ENCODE data around the gene RPL22L1.

RPL22L1 gene

DNA sequence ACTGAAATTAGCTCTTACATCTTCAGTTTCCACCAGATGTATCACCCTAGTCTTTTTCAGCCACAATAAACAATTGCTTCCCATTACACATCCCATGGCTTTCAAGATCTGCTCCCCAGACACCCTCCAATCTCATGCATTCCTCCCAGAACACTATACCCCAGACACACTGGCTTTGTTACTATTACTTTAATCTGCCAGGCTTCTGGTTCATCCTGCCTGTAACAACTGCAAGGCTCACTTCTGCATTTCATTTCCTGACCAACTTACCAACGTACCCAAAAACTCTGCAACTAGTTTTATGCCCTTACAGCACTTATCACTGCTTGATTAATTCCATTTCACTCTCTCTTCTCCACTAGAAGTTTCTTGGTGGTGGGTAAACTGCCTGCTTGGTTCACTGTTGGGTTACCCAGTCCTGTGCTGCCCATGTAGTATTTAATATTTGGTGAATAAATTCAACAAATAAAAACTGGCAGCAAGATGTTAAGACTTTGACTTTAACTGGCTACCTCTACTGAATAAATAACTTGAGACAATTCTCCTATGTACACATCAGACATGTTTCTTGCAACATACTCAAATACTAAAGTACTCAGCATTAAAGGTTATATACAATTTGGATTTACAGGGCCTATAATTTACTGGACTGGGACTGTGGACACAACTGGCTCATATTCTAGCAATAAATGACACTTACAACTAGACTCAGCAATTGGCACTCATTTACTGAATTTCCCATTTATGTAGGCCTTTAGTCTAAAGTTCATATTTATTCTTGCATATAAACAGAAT is 2.7 kb downstream of the RPL22L1 start:
- H3K27me3 ChIP-seq (ENCODE audit: insufficient read depth, low read length) = no peaks in the 10 kb centered on the region
- no peak overlapping the region for H2AFZ ChIP-seq (ENCODE audit: low read depth, low read length)
- no peaks in the 10 kb centered on the region for H3K9me3 ChIP-seq (ENCODE audit: low read length)
- peaks cover 29% of the 10 kb centered on the region for H3K36me3 ChIP-seq (ENCODE audit: insufficient read depth, low read length)
- H3K4me3 ChIP-seq (ENCODE audit: low read length) = no peak overlapping the region
- peaks cover 18% of the 10 kb centered on the region for H3K4me1 ChIP-seq (ENCODE audit: insufficient read depth, low read length)

DNA sequence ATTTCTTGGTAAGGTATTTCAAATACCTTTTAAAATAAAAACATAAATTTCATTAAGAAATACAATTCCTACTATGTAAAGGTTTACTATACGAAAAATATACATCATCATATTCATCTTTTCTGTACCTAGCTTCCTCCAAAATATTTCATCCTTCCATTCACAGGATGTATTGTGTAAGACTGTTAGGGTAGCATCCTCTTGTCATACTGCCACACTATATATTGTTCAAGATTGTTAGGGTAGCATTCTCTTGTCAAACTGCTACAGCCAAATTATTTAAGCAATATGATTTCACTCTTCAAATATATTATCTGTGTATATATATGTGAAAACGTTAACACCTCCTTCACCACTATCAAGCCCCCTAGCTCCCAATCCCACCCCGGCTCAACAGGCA is 3.5 kb downstream of the RPL22L1 start:
- peaks cover 18% of the 10 kb centered on the region for H3K4me1 ChIP-seq (ENCODE audit: insufficient read depth, low read length)
- H3K27me3 ChIP-seq (ENCODE audit: insufficient read depth, low read length) = no peaks in the 10 kb centered on the region
- no peak overlapping the region for H3K4me3 ChIP-seq (ENCODE audit: low read length)
- peaks cover 29% of the 10 kb centered on the region for H3K36me3 ChIP-seq (ENCODE audit: insufficient read depth, low read length)
- no peak overlapping the region for H2AFZ ChIP-seq (ENCODE audit: low read depth, low read length)
- H3K9me3 ChIP-seq (ENCODE audit: low read length) = no peaks in the 10 kb centered on the region

DNA sequence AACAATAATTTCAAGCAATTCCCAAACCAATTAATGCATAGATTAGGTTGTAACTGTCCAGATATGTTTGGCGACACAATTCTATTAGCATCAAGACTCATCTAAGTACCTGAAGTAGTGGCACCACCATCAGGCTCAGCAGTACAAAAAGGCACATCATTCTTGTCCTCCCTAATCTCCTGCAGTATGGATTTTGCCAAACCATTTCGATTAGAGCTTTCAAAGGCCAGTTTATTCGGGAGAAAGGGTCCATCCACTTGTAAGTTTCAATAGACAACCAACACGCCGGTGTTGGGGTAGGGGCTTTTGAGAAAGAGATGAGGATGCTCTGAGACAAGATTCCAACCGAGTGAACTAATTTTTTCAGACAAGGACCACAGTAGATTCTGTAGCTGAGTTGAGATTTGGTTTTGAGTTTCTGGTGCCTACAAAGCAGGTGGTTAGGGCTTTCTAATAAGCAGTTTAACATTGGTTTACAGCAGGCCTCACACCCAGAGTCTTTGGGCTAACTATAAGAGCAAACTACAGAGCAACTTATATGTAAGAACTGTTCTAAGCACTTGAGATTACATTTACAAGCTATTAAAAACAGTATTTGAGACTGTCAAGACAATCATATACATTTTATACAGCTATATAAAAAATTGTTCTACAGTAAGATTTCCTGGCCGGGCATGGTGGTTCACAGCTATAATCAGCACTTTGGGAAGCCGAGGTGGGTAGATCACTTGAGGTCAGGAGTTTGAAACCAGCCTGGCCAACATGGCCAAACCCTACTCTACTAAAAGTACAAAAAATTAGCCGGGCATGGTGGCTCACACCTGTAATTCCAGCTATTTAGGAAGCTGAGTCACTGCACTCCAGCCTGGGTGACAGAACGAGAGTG is 4.5 kb downstream of the RPL22L1 start:
- H3K9me3 ChIP-seq (ENCODE audit: low read length) = no peaks in the 10 kb centered on the region
- H3K27me3 ChIP-seq (ENCODE audit: insufficient read depth, low read length) = no peaks in the 10 kb centered on the region
- no peak overlapping the region for H2AFZ ChIP-seq (ENCODE audit: low read depth, low read length)

DNA sequence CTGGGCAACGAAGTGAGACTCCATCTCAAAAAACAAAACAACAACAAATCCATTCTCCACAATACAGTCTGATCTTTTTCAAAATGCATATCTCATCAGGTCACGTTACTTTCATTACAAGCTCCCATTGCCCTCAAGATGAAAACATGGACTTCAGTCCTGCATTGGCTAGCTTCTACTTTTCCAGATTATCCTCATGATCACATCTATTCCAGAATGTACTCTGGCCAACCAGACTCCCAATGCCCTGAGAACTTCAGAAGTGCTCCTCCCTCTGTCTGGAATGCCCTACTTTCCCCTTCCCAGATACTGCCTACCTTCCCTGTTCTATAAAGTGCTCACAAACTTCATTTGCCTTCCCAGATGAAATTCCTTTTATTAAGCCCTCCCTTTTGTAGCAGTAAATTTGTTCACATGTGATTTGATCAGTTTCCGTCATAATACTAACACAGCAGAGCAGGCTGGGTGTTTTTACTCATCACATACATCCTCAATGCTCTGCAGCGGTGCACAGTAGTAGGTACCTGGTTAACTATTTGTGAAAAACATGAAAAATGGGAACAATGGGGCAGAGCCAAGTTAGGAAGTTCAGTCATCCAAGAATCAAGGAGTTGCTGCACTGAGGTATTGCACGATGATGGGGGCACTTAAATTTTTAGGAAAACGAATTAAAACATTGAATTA is 5.3 kb downstream of the RPL22L1 start:
- Histone ChIP-seq H3K27me3 (ENCODE audit: insufficient read depth, low read length) (no peaks in the 10 kb centered on the region), H3K4me1 (ENCODE audit: insufficient read depth, low read length) (peaks cover 18% of the 10 kb centered on the region), H3K36me3 (ENCODE audit: insufficient read depth, low read length) (peaks cover 29% of the 10 kb centered on the region), H2AFZ (ENCODE audit: low read depth, low read length) (no peak overlapping the region), H3K9me3 (ENCODE audit: low read length) (no peaks in the 10 kb centered on the region), H3K4me3 (ENCODE audit: low read length) (no peak overlapping the region)

More for the DNA sequence above, 4.5 kb downstream of the RPL22L1 start:
- peaks cover 18% of the 10 kb centered on the region for H3K4me1 ChIP-seq (ENCODE audit: insufficient read depth, low read length)
- H3K4me3 ChIP-seq (ENCODE audit: low read length) = no peak overlapping the region
- peaks cover 29% of the 10 kb centered on the region for H3K36me3 ChIP-seq (ENCODE audit: insufficient read depth, low read length)

DNA sequence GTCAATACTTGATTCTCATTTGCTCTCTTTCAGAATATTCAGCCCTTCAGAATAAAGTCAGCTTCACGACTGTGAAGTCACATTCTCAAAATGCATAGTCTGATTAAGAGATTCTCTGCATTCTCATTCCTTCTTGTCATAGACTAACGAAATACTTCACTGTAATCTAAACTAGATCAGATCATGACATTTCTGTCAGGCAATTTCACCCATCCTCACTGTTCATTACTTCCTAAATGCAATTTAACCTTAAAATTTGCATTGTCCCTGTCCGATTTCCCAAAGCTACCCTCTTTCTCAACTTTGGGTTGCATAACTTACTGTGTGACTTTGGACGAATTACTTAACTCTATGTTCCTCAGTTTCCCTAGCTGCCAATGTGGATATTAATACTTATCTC is 6.2 kb downstream of the RPL22L1 start:
- no peaks in the 10 kb centered on the region for H3K27me3 ChIP-seq (ENCODE audit: insufficient read depth, low read length)
- peaks cover 13% of the 10 kb centered on the region for H3K4me1 ChIP-seq (ENCODE audit: insufficient read depth, low read length)
- peaks cover 29% of the 10 kb centered on the region for H3K36me3 ChIP-seq (ENCODE audit: insufficient read depth, low read length)
- no peaks in the 10 kb centered on the region for H3K9me3 ChIP-seq (ENCODE audit: low read length)
- no peak overlapping the region for H3K4me3 ChIP-seq (ENCODE audit: low read length)
- no peak overlapping the region for H2AFZ ChIP-seq (ENCODE audit: low read depth, low read length)

DNA sequence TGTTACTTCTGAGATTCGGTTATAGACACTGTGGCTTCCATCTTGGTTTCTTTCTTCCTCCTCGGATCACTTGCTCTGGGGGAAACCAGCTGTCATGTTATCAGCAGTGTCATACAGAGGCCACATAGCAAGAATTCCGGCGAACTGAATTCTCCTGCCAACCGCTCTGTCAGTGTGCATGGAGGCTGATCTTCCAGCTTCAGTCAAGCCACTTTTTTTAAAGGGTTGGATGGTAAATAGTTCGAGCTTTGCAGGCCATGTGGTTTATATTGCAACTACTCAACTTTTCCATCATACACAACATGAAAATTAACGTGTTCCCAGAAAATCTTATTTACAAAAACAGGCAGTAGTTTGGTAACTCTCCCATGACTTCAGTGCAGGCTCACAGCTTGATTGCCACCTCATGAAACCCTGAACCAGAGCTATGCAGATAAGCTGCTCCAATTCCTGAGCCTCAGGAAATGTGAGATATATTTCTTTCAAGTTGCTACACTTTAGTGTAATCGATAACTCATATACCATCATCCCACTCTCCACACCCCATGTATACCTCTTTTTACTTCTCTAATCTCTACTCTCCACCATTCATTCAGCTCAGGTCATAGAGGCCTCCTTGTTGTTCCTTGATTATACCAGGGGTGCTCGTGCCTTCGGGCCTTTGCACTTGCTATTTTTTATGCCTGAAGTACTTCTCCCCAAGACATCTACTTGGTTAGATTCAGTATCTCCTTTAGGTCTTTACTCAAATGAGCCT is 7.2 kb downstream of the RPL22L1 start:
- H3K4me1 ChIP-seq (ENCODE audit: insufficient read depth, low read length) = peaks cover 2% of the 10 kb centered on the region
- H3K27me3 ChIP-seq (ENCODE audit: insufficient read depth, low read length) = no peaks in the 10 kb centered on the region
- H3K9me3 ChIP-seq (ENCODE audit: low read length) = no peaks in the 10 kb centered on the region
- peaks cover 24% of the 10 kb centered on the region for H3K36me3 ChIP-seq (ENCODE audit: insufficient read depth, low read length)
- H3K4me3 ChIP-seq (ENCODE audit: low read length) = no peak overlapping the region
- H2AFZ ChIP-seq (ENCODE audit: low read depth, low read length) = no peak overlapping the region

DNA sequence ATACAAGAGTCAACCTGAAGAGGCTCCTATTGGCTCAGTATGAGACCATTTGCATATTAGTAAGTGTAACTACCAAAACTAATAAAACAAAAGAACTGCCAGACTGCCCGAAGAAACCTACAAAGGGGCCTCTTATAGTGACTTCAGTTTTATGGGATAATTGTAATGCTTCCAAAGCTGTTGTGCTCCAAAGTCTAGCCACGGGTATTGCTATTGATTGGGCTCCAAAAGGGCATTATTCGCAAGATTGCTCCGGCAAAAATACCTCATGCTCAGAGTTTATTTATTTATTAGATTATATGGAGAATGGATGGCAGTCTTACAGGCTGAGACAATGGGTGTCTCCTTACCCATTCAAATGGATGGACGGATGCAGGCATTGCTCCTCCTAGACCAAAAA is 11.4 kb downstream of the RPL22L1 start:
- no peaks in the 10 kb centered on the region for H3K27me3 ChIP-seq (ENCODE audit: insufficient read depth, low read length)
- H3K9me3 ChIP-seq (ENCODE audit: low read length) = no peaks in the 10 kb centered on the region
- H3K36me3 ChIP-seq (ENCODE audit: insufficient read depth, low read length) = no peaks in the 10 kb centered on the region
- no peaks in the 10 kb centered on the region for H3K4me1 ChIP-seq (ENCODE audit: insufficient read depth, low read length)
- no peak overlapping the region for H2AFZ ChIP-seq (ENCODE audit: low read depth, low read length)
- H3K4me3 ChIP-seq (ENCODE audit: low read length) = no peak overlapping the region

DNA sequence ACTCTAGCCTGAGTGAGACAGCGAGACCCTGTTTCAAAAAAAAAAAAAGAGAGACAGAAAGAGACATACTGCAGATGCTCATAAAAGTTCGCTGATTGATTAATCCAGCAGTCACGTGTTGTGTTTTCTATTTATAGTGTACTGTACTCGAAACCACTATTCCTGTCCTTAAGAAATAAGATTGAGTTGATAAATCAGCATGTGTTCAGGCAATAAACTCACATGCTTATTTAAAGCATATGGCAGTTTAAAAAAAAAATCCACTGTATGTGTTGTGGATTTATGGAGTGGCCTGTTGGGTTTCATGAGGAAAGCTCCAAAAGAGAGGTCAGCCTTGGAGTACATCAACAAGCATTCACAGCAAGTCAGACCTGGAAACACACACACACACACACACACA is 17.7 kb downstream of the RPL22L1 start:
- Histone ChIP-seq H3K4me3 (ENCODE audit: low read length) (no peak overlapping the region), H3K4me1 (ENCODE audit: insufficient read depth, low read length) (no peaks in the 10 kb centered on the region), H3K9me3 (ENCODE audit: low read length) (no peaks in the 10 kb centered on the region), H2AFZ (ENCODE audit: low read depth, low read length) (no peak overlapping the region), H3K36me3 (ENCODE audit: insufficient read depth, low read length) (no peaks in the 10 kb centered on the region), H3K27me3 (ENCODE audit: insufficient read depth, low read length) (no peaks in the 10 kb centered on the region)

DNA sequence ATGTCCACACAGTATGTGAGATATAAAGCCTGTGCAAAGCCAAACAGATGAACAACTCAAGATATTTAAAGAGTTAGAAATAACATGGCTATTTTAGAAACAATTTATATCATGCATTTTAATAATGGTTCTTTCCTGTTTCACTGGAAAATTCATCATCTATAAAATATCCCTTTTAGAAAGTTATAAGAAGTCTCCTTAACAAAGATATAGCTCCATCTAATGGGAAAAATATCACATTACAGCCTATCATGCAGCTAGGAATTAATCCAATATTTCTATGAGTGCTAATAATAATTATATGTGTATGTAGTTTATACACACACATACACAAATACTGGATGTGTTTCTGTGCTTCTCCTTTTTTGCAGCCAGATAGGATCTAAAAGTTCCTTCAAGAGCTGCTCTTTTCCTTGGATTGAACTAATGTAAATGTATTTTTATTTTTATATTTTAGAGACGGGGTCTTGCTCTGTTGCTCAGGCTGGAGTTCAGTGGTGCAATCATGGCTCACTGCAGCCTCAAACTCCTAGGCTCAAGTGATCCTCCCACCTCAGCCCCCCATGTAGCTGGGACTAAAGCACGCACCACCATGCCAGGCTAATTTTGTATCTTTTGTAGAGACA is 21.6 kb downstream of the RPL22L1 start:
- H3K4me3 ChIP-seq (ENCODE audit: low read length) = no peak overlapping the region
- H3K9me3 ChIP-seq (ENCODE audit: low read length) = no peaks in the 10 kb centered on the region
- H2AFZ ChIP-seq (ENCODE audit: low read depth, low read length) = no peak overlapping the region
- H3K36me3 ChIP-seq (ENCODE audit: insufficient read depth, low read length) = no peaks in the 10 kb centered on the region
- H3K4me1 ChIP-seq (ENCODE audit: insufficient read depth, low read length) = no peaks in the 10 kb centered on the region
- H3K27me3 ChIP-seq (ENCODE audit: insufficient read depth, low read length) = no peaks in the 10 kb centered on the region

DNA sequence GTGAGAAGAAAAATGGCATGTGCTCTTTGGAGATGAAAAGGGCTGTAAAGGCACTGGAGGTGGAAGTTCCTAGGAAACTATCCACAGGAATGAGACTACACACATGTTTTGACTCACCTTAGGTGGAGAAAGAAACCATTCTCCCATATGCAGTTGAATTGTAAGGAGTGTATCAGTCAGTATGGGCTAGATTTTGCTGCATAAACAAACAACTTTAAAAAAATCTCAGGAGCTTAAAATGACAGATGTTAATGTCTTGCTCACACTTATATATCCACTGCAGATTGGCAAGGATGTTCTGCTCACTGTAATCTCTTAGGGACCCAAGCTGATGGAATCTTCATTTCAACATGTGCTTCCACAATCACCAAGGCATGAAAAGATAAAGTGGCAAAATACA is 25.6 kb downstream of the RPL22L1 start:
- Histone ChIP-seq H3K9me3 (ENCODE audit: low read length) (no peaks in the 10 kb centered on the region), H3K4me1 (ENCODE audit: insufficient read depth, low read length) (peaks cover 6% of the 10 kb centered on the region), H3K4me3 (ENCODE audit: low read length) (no peak overlapping the region), H2AFZ (ENCODE audit: low read depth, low read length) (no peak overlapping the region), H3K27me3 (ENCODE audit: insufficient read depth, low read length) (no peaks in the 10 kb centered on the region), H3K36me3 (ENCODE audit: insufficient read depth, low read length) (no peaks in the 10 kb centered on the region)

DNA sequence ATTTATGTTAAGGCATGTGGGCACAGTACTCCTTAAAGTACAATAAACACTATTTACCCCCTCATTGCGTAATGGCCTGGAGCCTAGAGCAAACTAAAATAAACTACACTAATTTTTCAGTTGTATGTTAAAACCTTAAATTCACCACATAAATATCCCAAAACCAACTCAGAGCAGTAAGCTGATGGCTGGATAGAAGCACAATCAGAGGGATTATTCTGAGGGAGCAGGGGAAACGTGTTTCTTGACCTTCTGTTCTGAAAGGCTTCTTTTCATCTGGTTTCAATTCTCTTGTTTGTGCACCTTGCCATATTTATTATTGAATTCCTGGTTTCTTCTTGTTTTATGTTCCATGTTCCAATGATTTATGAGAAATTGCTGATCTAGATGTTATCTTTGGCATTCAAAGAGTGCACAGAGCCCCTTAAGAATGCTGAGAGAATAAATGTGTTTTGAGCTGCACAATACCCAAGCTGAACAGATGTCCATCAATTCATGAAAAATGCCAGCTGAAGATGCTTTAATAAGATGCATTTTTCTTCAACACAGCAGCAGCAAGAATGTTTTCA is 29.6 kb downstream of the RPL22L1 start:
- peaks cover 10% of the 10 kb centered on the region for H3K4me1 ChIP-seq (ENCODE audit: insufficient read depth, low read length)
- H3K36me3 ChIP-seq (ENCODE audit: insufficient read depth, low read length) = no peaks in the 10 kb centered on the region
- H3K27me3 ChIP-seq (ENCODE audit: insufficient read depth, low read length) = no peaks in the 10 kb centered on the region
- no peak overlapping the region for H3K4me3 ChIP-seq (ENCODE audit: low read length)
- H3K9me3 ChIP-seq (ENCODE audit: low read length) = no peaks in the 10 kb centered on the region
- no peak overlapping the region for H2AFZ ChIP-seq (ENCODE audit: low read depth, low read length)

DNA sequence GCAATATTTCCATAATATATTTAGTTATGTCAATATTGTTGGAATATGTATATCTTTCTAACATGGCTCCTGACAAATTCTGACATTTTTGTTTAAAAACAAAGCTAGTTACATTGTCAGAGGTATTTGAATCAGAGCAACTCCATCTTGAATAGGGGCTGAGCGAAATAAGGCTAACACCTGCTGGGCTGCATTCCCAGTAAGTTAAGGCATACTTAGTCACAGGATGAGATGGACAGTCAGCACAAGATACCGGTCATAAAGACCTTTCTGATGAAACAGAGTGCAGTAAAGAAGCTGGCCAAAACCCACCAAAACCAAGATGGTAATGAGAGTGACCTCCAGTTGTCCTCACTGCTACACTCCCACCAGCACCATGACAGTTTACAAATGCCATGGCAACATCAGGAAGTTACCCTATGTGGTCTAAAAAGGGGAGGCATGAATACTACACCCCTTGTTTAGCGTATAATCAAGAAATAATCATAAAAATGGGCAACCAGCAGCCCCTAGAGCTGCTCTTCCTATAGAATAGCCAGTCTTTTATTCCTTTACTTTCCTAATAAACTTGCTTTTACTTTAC is 30.4 kb downstream of the RPL22L1 start:
- H2AFZ ChIP-seq (ENCODE audit: low read depth, low read length) = no peak overlapping the region
- no peak overlapping the region for H3K4me3 ChIP-seq (ENCODE audit: low read length)
- no peaks in the 10 kb centered on the region for H3K9me3 ChIP-seq (ENCODE audit: low read length)
- no peaks in the 10 kb centered on the region for H3K36me3 ChIP-seq (ENCODE audit: insufficient read depth, low read length)
- H3K4me1 ChIP-seq (ENCODE audit: insufficient read depth, low read length) = peaks cover 10% of the 10 kb centered on the region
- H3K27me3 ChIP-seq (ENCODE audit: insufficient read depth, low read length) = no peaks in the 10 kb centered on the region

Measured in neuron (in vitro differentiated cells).